K562 (cell line): ENCODE data around the gene MIER2. TPM values are rescaled to one million over a fixed set of nuclear protein-coding genes. Genes with fewer than 3 reads are reported as not detected.

ENCODE experiments used
- ATAC-seq: fragments of 200-7000 bp; cut with Tn5 transposase; 3 replicates; pipeline ENCODE4 v1.9.1; 2020; ENCODE audit warnings: moderate library complexity
- BruUV-seq: library from RNA; stranded (reverse); fragments of 400-500 nt; replicated peaks from 2 replicates; lab custom pipeline; 2021; lab: Mats Ljungman, UMichigan
- CTCF ChIA-PET: fragments of 300-600 bp; formaldehyde crosslinking; extraction: SDS; loops from one replicate; lab custom pipeline; 2021; ENCODE audit warnings: low intra/inter-chr PET ratio; lab: Yijun Ruan, JAX
- POLR2A ChIA-PET: fragments of 300-600, 350-650 bp; sonication (Branson Sonifier 250); formaldehyde crosslinking; extraction: SDS; loops from one replicate; lab custom pipeline; 2021; ENCODE audit warnings: antibody characterized with exemption, inconsistent platforms; lab: Yijun Ruan, JAX
- DNase-seq, 4 experiments: peaks; one replicate each; pipeline versions ENCODE4 v3.0.0 to v3.0.0-alpha.2; 2011 to 2018; ENCODE audit warnings: low spot score in 3 of 4, mixed read lengths in 3 of 4; ENCODE audit errors: extremely low read depth in 1 of 4
- FAIRE-seq: peaks from 2 replicates; lab custom pipeline; 2011; peaks lifted over from hg19 to GRCh38; lab: Jason Lieb, UNC
- H2AFZ ChIP-seq: 2 replicates; pipeline ENCODE4 v1.6.0; 2011; ENCODE audit warnings: low read depth, low read length, control low read depth, inconsistent platforms
- H3K27ac ChIP-seq: fragments of 200-600 bp; 3 replicates; pipeline ENCODE4 v1.8.0; 2011; ENCODE audit warnings: low read depth, mild to moderate bottlenecking, control low read depth, inconsistent platforms, low read length, moderate library complexity, mixed read lengths; ENCODE audit errors: extremely low read depth
- H3K27me3 ChIP-seq, 2 experiments: fragments of 300-600 bp in 1 of 2; 2 replicates in 1 of 2; 3 replicates in 1 of 2; pipeline versions ENCODE4 v1.6.0 to v1.8.0; 2011; ENCODE audit warnings: inconsistent platforms in 2 of 2, low read length in 2 of 2, mild to moderate bottlenecking in 1 of 2, mixed read lengths in 1 of 2, moderate library complexity in 1 of 2; ENCODE audit not compliant: control insufficient read depth in 2 of 2, insufficient read depth in 2 of 2
- H3K36me3 ChIP-seq: fragments of 300-600 bp; 3 replicates; pipeline ENCODE4 v1.8.0; 2011; ENCODE audit warnings: mild to moderate bottlenecking, low read length, inconsistent platforms; ENCODE audit not compliant: control insufficient read depth, insufficient read depth
- H3K4me1 ChIP-seq, 2 experiments: fragments of 200-600 bp in 1 of 2; replicated peaks in 1 of 2; 2 replicates in 1 of 2; 3 replicates in 1 of 2; pipeline versions ENCODE4 v1.5.1 to v1.8.0; 2011; ENCODE audit warnings: inconsistent platforms in 2 of 2, low read length in 2 of 2, mild to moderate bottlenecking in 1 of 2, mixed read lengths in 1 of 2, moderate library complexity in 1 of 2; ENCODE audit not compliant: control insufficient read depth in 2 of 2, insufficient read depth in 2 of 2
- H3K4me2 ChIP-seq: 2 replicates; pipeline ENCODE4 v1.6.1; 2011; ENCODE audit warnings: low read length, control low read depth, inconsistent platforms, mixed read lengths; ENCODE audit not compliant: insufficient read depth
- H3K4me3 ChIP-seq: fragments of 200-600 bp; sonication (generic), shearing (Covaris generic); 2 replicates; pipeline ENCODE4 v1.5.1; 2016; ENCODE audit warnings: control low read depth, inconsistent platforms
- H3K79me2 ChIP-seq: fragments of 200-600 bp; 3 replicates; pipeline ENCODE4 v1.8.0; 2011; ENCODE audit warnings: low read length, inconsistent platforms; ENCODE audit not compliant: control insufficient read depth, insufficient read depth
- H3K9ac ChIP-seq, 2 experiments: 2 replicates each; pipeline versions ENCODE4 v1.6.0 to v1.6.1; 2011; ENCODE audit warnings: low read depth in 2 of 2, low read length in 2 of 2, control low read depth in 1 of 2, inconsistent platforms in 1 of 2, mild to moderate bottlenecking in 1 of 2, mixed read lengths in 1 of 2; ENCODE audit not compliant: insufficient read depth in 1 of 2
- H3K9me1 ChIP-seq: one replicate; pipeline ENCODE4 v1.6.0; 2011; ENCODE audit warnings: inconsistent platforms, mild to moderate bottlenecking, low read length, moderate library complexity; ENCODE audit not compliant: control insufficient read depth, insufficient read depth
- H3K9me3 ChIP-seq: replicated peaks from 2 replicates; pipeline ENCODE4 v1.5.1; 2011; ENCODE audit warnings: low read depth, low read length, inconsistent platforms; ENCODE audit not compliant: control insufficient read depth, insufficient read depth
- H4K20me1 ChIP-seq: replicated peaks from 2 replicates; pipeline ENCODE4 v1.6.1; 2011; ENCODE audit warnings: low read length, inconsistent platforms, mixed read lengths; ENCODE audit not compliant: control insufficient read depth, insufficient read depth
- CHD2 ChIP-seq: IDR thresholded peaks from 2 replicates; pipeline ENCODE4 v1.6.1; 2011; ENCODE audit warnings: low read depth, low read length
- ELF4 ChIP-seq: fragments of 450-650 bp; formaldehyde crosslinking; IDR thresholded peaks from 2 replicates; pipeline ENCODE4 v1.4.0; 2022; ENCODE audit warnings: missing genetic modification characterization
- KLF1 ChIP-seq: fragments of 450-650 bp; IDR thresholded peaks from 2 replicates; pipeline ENCODE4 v1.6.1; 2016; ENCODE audit warnings: missing genetic modification characterization, missing compliant biosample characterization
- YBX1 ChIP-seq: fragments of 450-650 bp; IDR thresholded peaks from 2 replicates; pipeline ENCODE4 v1.7.1; 2016; ENCODE audit warnings: mild to moderate bottlenecking
- ZNF146 ChIP-seq: IDR thresholded peaks from one replicate; pipeline ENCODE4 v1.6.1; 2018; ENCODE audit warnings: missing compliant biosample characterization; ENCODE audit not compliant: unreplicated experiment
- ZNF76 ChIP-seq: fragments of 250-450 bp; sonication (Bioruptor Pico); IDR thresholded peaks from 2 replicates; pipeline ENCODE4 v1.4.0; 2020; ENCODE audit warnings: mild to moderate bottlenecking, moderate library complexity, borderline replicate concordance
- WGBS: fragments of 100-300 bp; shearing (Covaris generic); methylation state at CpG from one replicate; pipeline ENCODE4 v1.1.6; 2016; ENCODE audit warnings: low coverage, mixed read lengths; ENCODE audit not compliant: insufficient coverage; ENCODE audit errors: missing lambda C conversion rate; 5-methylcytosine and 5-hydroxymethylcytosine counted together
- in situ Hi-C: fragments of 300-500 bp; cut with MboI; formaldehyde crosslinking; loops from 4 replicates; pipeline ENCODE4 v1.15.0; 2018; ENCODE audit warnings: inconsistent platforms, mixed read lengths
- intact Hi-C: fragments of 100-400 bp; cut with micrococcal nuclease; formaldehyde crosslinking; loops from 2 replicates; pipeline ENCODE4 v1.14.2; 2022
- polyA plus RNA-seq, 8 experiments: library from polyadenylated mRNA; depleted of rRNA in 4 of 8; stranded (reverse) in 5 of 8; unstranded in 3 of 8; fragments of >200 nt; fragmentation: Nextera tagmentation in 2 of 8; fragmentation: Illumina TruSeq in 1 of 8; extraction: Ambion mirVana in 2 of 8; extraction: Trizol in 1 of 8; gene quantifications; 2 replicates each; pipeline versions ENCODE4 v1.2.1 to v1.2.3, GENCODE V29; 2011 to 2014; ENCODE audit warnings: inconsistent platforms in 1 of 8, missing spikeins in 1 of 8
- total RNA-seq, 7 experiments: library from RNA; depleted of rRNA in 6 of 7; stranded (reverse); fragments of >200 nt in 6 of 7; fragmentation: Illumina TruSeq in 2 of 7; extraction: Trizol in 2 of 7; gene quantifications; 2 replicates each; pipeline versions ENCODE4 v1.2.1 to v1.2.3, GENCODE V29; 2011 to 2021; ENCODE audit warnings: low replicate concordance in 1 of 7
- TF ChIP-seq, protein P1 (sequence below): fragments of 450-650 bp; IDR thresholded peaks from 2 replicates; pipeline ENCODE4 v1.6.1; 2016; ENCODE audit warnings: borderline replicate concordance
- TF ChIP-seq, protein P2 (sequence below): fragments of 450-650 bp; IDR thresholded peaks from 2 replicates; pipeline ENCODE4 v1.6.1; 2016

MIER2 gene
- total and polyA plus RNA-seq, 9 of the 15 experiments (the other 6 are each of a cell fraction or from before 2014, with no cell fraction given): 0.46 to 34.7 (median 15.6) TPM

DNA sequence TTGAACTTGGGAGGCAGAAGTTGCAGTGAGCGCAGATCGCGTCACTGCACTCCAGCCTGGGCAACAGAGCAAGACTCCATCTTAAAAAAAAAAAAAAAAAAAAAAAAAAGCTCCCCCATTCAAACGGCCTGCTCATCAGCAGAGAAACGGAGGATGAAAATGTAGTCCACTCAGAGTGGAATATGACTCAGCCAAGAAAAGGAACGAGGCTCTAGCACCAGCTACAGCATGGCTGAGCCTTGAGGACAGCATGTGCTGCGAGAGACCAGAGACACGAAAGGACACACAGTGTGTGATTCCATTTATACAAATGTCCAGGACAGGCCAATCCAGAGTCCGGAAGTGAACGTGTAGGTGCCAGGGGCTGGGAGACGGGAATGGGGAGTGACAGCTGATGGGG, 18.1 kb upstream of the MIER2 start:
- Histone ChIP-seq H3K9ac (no peak overlapping the region), H4K20me1 (no peaks in the 10 kb centered on the region), H3K79me2 (no peaks in the 10 kb centered on the region), H3K27ac (no peak overlapping the region), H3K27me3 (peaks cover 30 to 68% of the 10 kb centered on the region in 2 experiments), H3K4me3 (no peak overlapping the region), H3K9me3 (no peaks in the 10 kb centered on the region), H3K36me3 (no peaks in the 10 kb centered on the region), H3K9me1 (no peaks in the 10 kb centered on the region), H3K4me2 (no peak overlapping the region), H2AFZ (no peak overlapping the region), H3K4me1 (no peaks in the 10 kb centered on the region; a peak in 2 of 5 replicates)
- ChIA-PET POLR2A (interaction anchor here (0.6 to 1.0 kb wide), 3 partner anchors 12 to 758 kb away, joined by 3 to 5 read pairs (median 3); no protein-coding TSS in a partner anchor), CTCF (no interaction called here)
- TF ChIP-seq, protein P1, sequence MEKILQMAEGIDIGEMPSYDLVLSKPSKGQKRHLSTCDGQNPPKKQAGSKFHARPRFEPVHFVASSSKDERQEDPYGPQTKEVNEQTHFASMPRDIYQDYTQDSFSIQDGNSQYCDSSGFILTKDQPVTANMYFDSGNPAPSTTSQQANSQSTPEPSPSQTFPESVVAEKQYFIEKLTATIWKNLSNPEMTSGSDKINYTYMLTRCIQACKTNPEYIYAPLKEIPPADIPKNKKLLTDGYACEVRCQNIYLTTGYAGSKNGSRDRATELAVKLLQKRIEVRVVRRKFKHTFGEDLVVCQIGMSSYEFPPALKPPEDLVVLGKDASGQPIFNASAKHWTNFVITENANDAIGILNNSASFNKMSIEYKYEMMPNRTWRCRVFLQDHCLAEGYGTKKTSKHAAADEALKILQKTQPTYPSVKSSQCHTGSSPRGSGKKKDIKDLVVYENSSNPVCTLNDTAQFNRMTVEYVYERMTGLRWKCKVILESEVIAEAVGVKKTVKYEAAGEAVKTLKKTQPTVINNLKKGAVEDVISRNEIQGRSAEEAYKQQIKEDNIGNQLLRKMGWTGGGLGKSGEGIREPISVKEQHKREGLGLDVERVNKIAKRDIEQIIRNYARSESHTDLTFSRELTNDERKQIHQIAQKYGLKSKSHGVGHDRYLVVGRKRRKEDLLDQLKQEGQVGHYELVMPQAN: no peak
- TF ChIP-seq, protein P2, sequence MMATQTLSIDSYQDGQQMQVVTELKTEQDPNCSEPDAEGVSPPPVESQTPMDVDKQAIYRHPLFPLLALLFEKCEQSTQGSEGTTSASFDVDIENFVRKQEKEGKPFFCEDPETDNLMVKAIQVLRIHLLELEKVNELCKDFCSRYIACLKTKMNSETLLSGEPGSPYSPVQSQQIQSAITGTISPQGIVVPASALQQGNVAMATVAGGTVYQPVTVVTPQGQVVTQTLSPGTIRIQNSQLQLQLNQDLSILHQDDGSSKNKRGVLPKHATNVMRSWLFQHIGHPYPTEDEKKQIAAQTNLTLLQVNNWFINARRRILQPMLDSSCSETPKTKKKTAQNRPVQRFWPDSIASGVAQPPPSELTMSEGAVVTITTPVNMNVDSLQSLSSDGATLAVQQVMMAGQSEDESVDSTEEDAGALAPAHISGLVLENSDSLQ: 0 out of 2 replicates have a peak, but pooled peaks have one; percentile 11
- TF ChIP-seq CHD2: no peak
- TF ChIP-seq YBX1: no peak
- no peak for TF ChIP-seq ELF4 (CRISPR knock-in tag)
- peak; percentile 69 for TF ChIP-seq ZNF146 (CRISPR knock-in tag)
- no peak for TF ChIP-seq ZNF76 (CRISPR knock-in tag)
- TF ChIP-seq KLF1 (tag): no peak
- BruUV-seq: no TSS peak
- ATAC-seq: no peak
- 3% methylated on average over 11 of the region's 11 CpGs for WGBS
- no peak for DNase-seq
- intact Hi-C loops: no loop called here
- FAIRE-seq: no peak
- in situ Hi-C loops: no loop called here
